GM23338 (cell line): ENCODE data around the gene CYP27A1. TPM values are rescaled to one million over a fixed set of nuclear protein-coding genes. Genes with fewer than 3 reads are reported as not detected.
A peak's percentile ranks its signal among the peaks of the same experiment; 100 is the strongest.

Source experiments
- ATAC-seq: fragments of 200-7000 bp; cut with Tn5 transposase; 3 replicates; pipeline ENCODE4 v1.9.1; 2020
- DNase-seq: peaks from one replicate; pipeline ENCODE4 v3.0.0-alpha.2; 2015; ENCODE audit warnings: low spot score
- H2AFZ ChIP-seq: fragments of 200-600 bp; sonication (generic); 2 replicates; pipeline ENCODE4 v1.8.0; 2016; ENCODE audit warnings: antibody characterized with exemption, mild to moderate bottlenecking, moderate library complexity
- H3F3A ChIP-seq: fragments of 200-600 bp; sonication (generic); replicated peaks from 2 replicates; pipeline ENCODE4 v1.8.0; 2017; ENCODE audit warnings: antibody characterized with exemption, mixed run types, low read depth
- H3K27ac ChIP-seq: fragments of 200-600 bp; sonication (generic); 2 replicates; pipeline ENCODE4 v1.6.1; 2016; ENCODE audit warnings: low read depth
- H3K27me3 ChIP-seq: fragments of 200-600 bp; sonication (generic); 2 replicates; pipeline ENCODE4 v1.8.0; 2016; ENCODE audit warnings: mild to moderate bottlenecking, mixed run types, moderate library complexity; ENCODE audit not compliant: insufficient read depth
- H3K36me3 ChIP-seq: fragments of 200-600 bp; sonication (generic); 2 replicates; pipeline ENCODE4 v1.8.0; 2016; ENCODE audit warnings: mild to moderate bottlenecking; ENCODE audit not compliant: insufficient read depth
- H3K4me1 ChIP-seq: fragments of 200-600 bp; sonication (generic); 2 replicates; pipeline ENCODE4 v1.8.0; 2016; ENCODE audit warnings: mild to moderate bottlenecking, moderate library complexity; ENCODE audit not compliant: insufficient read depth
- H3K4me2 ChIP-seq: fragments of 200-600 bp; sonication (generic); 2 replicates; pipeline ENCODE4 v1.7.1; 2017; ENCODE audit warnings: mixed run types
- H3K4me3 ChIP-seq: fragments of 200-600 bp; sonication (generic); 2 replicates; pipeline ENCODE4 v1.6.1; 2016; ENCODE audit warnings: mixed run types
- H3K79me2 ChIP-seq: fragments of 200-600 bp; sonication (generic); replicated peaks from 2 replicates; pipeline ENCODE4 v1.8.0; 2017; ENCODE audit warnings: mild to moderate bottlenecking; ENCODE audit not compliant: insufficient read depth
- H3K9me2 ChIP-seq: fragments of 200-600 bp; sonication (generic); 2 replicates; pipeline ENCODE4 v1.8.0; 2017; ENCODE audit not compliant: insufficient read depth
- H4K20me1 ChIP-seq: fragments of 200-600 bp; sonication (generic); replicated peaks from 2 replicates; pipeline ENCODE4 v1.8.0; 2017; ENCODE audit warnings: mild to moderate bottlenecking; ENCODE audit not compliant: insufficient read depth
- H3K27ac Mint-ChIP-seq: 2 replicates; pipeline ENCODE4 v1.8.0; 2020; ENCODE audit warnings: inconsistent platforms, mild to moderate bottlenecking, moderate library complexity, mixed read lengths
- H3K27me3 Mint-ChIP-seq: 3 replicates; pipeline ENCODE4 v1.8.0; 2022; ENCODE audit warnings: low read depth, mild to moderate bottlenecking, moderate library complexity, mixed read lengths, inconsistent platforms; ENCODE audit not compliant: insufficient read depth, poor library complexity
- H3K36me3 Mint-ChIP-seq: 3 replicates; pipeline ENCODE4 v1.8.0; 2021; ENCODE audit warnings: low read depth, mild to moderate bottlenecking, inconsistent platforms, moderate library complexity, mixed read lengths
- H3K4me1 Mint-ChIP-seq: 3 replicates; pipeline ENCODE4 v1.8.0; 2020; ENCODE audit warnings: mild to moderate bottlenecking, inconsistent platforms, mixed read lengths
- H3K4me3 Mint-ChIP-seq: 3 replicates; pipeline ENCODE4 v1.8.0; 2021; ENCODE audit warnings: moderate library complexity, mild to moderate bottlenecking, inconsistent platforms, mixed read lengths
- H3K9me3 Mint-ChIP-seq: 3 replicates; pipeline ENCODE4 v1.8.0; 2020; ENCODE audit warnings: moderate library complexity, mild to moderate bottlenecking, inconsistent platforms, mixed read lengths
- CREB1 ChIP-seq: fragments of 250-450 bp; sonication (Bioruptor Pico); IDR thresholded peaks from 2 replicates; pipeline ENCODE4 v1.5.0; 2020; ENCODE audit warnings: low read depth, mild to moderate bottlenecking, moderate library complexity
- EZH2 ChIP-seq: fragments of 200-600 bp; sonication (generic); IDR thresholded peaks from one replicate; pipeline ENCODE4 v1.8.0; 2017; ENCODE audit warnings: antibody characterized with exemption, mild to moderate bottlenecking, low read depth; ENCODE audit not compliant: unreplicated experiment
- JUNB ChIP-seq: IDR thresholded peaks from one replicate; pipeline ENCODE4 v1.6.1; 2016; ENCODE audit warnings: antibody characterized with exemption; ENCODE audit not compliant: unreplicated experiment
- NANOG ChIP-seq: IDR thresholded peaks from 2 replicates; pipeline ENCODE4 v1.6.1; 2016; ENCODE audit warnings: antibody characterized with exemption, borderline replicate concordance
- POLR2AphosphoS5 ChIP-seq: IDR thresholded peaks from 2 replicates; pipeline ENCODE4 v1.6.1; 2016; ENCODE audit warnings: antibody characterized with exemption, low read depth
- STAT1 ChIP-seq: IDR thresholded peaks from one replicate; pipeline ENCODE4 v1.6.1; 2016; ENCODE audit warnings: antibody characterized with exemption; ENCODE audit not compliant: unreplicated experiment
- ZNF114 ChIP-seq: fragments of 250-450 bp; sonication (Bioruptor Pico); IDR thresholded peaks from 2 replicates; pipeline ENCODE4 v1.5.0; 2020; ENCODE audit warnings: mild to moderate bottlenecking, moderate library complexity
- ZNF331 ChIP-seq: fragments of 250-450 bp; sonication (Bioruptor Pico); IDR thresholded peaks from 2 replicates; pipeline ENCODE4 v1.5.0; 2020; ENCODE audit warnings: low read depth, mild to moderate bottlenecking, moderate library complexity
- polyA plus RNA-seq: library from polyadenylated mRNA; unstranded; fragments of >200 nt; fragmentation: Nextera tagmentation; extraction: Ambion mirVana; gene quantifications from 2 replicates; pipeline ENCODE4 v1.2.1, GENCODE V29; 2016
- total RNA-seq: library from RNA; depleted of rRNA; stranded (reverse); fragments of >200 nt; shearing (Covaris generic); gene quantifications from 2 replicates; pipeline ENCODE4 v1.2.3, GENCODE V29; 2014
- TF ChIP-seq, protein P1 (sequence below): IDR thresholded peaks from one replicate; pipeline ENCODE4 v1.6.1; 2018; ENCODE audit warnings: antibody characterized with exemption; ENCODE audit not compliant: unreplicated experiment
- TF ChIP-seq, protein P2 (sequence below): IDR thresholded peaks from 2 replicates; pipeline ENCODE4 v1.6.1; 2016; ENCODE audit warnings: antibody characterized with exemption
- TF ChIP-seq, protein P3 (sequence below), 2 experiments: fragments of 200-600 bp in 1 of 2; sonication (generic) in 1 of 2; conservative IDR thresholded peaks; 2 replicates each; pipeline versions ENCODE4 v1.5.1 to v1.6.1; 2016 to 2017; ENCODE audit warnings: antibody characterized with exemption in 2 of 2, low read depth in 2 of 2, mild to moderate bottlenecking in 2 of 2, moderate library complexity in 1 of 2

Gene CYP27A1
- total and polyA plus RNA-seq, 2 experiments from 2014 or later: 2.2 to 6.9 TPM

DNA sequence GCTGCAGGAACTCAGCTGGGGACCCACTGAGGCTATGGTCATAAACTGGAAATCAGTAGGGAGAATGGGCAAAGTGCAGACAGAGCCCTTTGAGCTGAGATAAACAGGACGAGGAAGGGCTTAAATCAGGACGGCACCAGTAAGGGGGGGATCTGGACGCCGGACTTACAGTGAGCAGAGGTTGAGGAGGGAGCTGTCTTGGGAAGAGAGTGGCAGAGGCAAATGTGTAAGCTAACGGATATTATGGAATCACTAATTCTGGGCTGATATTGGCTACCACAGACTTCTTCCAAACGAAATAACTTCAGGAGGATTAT is 539 bp downstream of the CYP27A1 start:
- H3K9me2 ChIP-seq: no peaks in the 10 kb centered on the region
- H3K4me1 ChIP-seq: no peaks in the 10 kb centered on the region
- H3K27ac ChIP-seq: no peak overlapping the region
- Mint-ChIP-seq H3K36me3 (peaks cover 3% of the 10 kb centered on the region; the same call in 2 of the 3 replicates), H3K4me1 (peaks cover 13% of the 10 kb centered on the region), H3K4me3 (peak overlapping the region; percentile 81), H3K9me3 (peaks cover 5% of the 10 kb centered on the region), H3K27me3 (peaks cover 28% of the 10 kb centered on the region), H3K27ac (no peak overlapping the region)
- peak overlapping the region; percentile 97 for H2AFZ ChIP-seq
- DNase-seq (peak; percentile 25), ATAC-seq (peak; percentile 31)
- no peaks in the 10 kb centered on the region for H3K79me2 ChIP-seq
- H3K4me2 ChIP-seq: peak overlapping the region; percentile 98
- H3K27me3 ChIP-seq: peaks cover 55% of the 10 kb centered on the region
- no peaks in the 10 kb centered on the region for H3K36me3 ChIP-seq
- no peak for TF ChIP-seq JUNB
- TF ChIP-seq CREB1: no peak
- TF ChIP-seq, protein P1, sequence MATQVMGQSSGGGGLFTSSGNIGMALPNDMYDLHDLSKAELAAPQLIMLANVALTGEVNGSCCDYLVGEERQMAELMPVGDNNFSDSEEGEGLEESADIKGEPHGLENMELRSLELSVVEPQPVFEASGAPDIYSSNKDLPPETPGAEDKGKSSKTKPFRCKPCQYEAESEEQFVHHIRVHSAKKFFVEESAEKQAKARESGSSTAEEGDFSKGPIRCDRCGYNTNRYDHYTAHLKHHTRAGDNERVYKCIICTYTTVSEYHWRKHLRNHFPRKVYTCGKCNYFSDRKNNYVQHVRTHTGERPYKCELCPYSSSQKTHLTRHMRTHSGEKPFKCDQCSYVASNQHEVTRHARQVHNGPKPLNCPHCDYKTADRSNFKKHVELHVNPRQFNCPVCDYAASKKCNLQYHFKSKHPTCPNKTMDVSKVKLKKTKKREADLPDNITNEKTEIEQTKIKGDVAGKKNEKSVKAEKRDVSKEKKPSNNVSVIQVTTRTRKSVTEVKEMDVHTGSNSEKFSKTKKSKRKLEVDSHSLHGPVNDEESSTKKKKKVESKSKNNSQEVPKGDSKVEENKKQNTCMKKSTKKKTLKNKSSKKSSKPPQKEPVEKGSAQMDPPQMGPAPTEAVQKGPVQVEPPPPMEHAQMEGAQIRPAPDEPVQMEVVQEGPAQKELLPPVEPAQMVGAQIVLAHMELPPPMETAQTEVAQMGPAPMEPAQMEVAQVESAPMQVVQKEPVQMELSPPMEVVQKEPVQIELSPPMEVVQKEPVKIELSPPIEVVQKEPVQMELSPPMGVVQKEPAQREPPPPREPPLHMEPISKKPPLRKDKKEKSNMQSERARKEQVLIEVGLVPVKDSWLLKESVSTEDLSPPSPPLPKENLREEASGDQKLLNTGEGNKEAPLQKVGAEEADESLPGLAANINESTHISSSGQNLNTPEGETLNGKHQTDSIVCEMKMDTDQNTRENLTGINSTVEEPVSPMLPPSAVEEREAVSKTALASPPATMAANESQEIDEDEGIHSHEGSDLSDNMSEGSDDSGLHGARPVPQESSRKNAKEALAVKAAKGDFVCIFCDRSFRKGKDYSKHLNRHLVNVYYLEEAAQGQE: no peak
- no peak for TF ChIP-seq ZNF114
- TF ChIP-seq EZH2: peak; percentile 8
- H3K4me3 ChIP-seq: peak overlapping the region; percentile 81
- peaks cover 5% of the 10 kb centered on the region for H4K20me1 ChIP-seq
- 0 out of 2 replicates have a peak, but pooled peaks cover 3% of the 10 kb centered on the region for H3F3A ChIP-seq

DNA sequence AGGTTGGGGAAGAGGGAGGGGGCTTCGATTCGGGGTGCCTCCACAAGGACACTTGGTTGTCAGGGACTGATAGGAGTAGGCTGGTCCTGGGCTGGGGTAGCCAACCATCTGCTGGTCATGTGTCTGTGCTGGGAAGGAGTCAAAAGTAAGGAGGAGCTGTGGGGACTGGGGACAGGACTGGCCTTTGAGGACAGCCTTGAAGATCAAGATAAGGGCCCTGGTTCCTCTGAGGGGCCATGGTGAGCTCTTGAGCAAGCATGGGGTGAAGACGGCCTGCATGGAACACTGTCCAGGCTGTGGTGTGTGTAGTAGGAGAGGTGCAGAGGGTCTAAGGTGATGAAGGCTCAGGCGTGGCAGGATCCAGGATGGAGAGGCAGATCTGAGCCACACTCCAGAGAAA is 1.7 kb downstream of the CYP27A1 start:
- no peak overlapping the region for H2AFZ ChIP-seq
- Mint-ChIP-seq H3K9me3 (no peaks in the 10 kb centered on the region; the same call in 2 of the 3 replicates), H3K27ac (no peak overlapping the region), H3K4me3 (no peak overlapping the region), H3K4me1 (peaks cover 13% of the 10 kb centered on the region), H3K27me3 (peaks cover 28% of the 10 kb centered on the region), H3K36me3 (no peaks in the 10 kb centered on the region)
- no peaks in the 10 kb centered on the region for H3K4me1 ChIP-seq
- H3K4me3 ChIP-seq: no peak overlapping the region
- H3K9me2 ChIP-seq: no peaks in the 10 kb centered on the region
- ATAC-seq (no peak), DNase-seq (no peak)
- no peak overlapping the region for H3K4me2 ChIP-seq
- no peaks in the 10 kb centered on the region for H3K79me2 ChIP-seq
- no peaks in the 10 kb centered on the region for H3K36me3 ChIP-seq
- peaks cover 55% of the 10 kb centered on the region for H3K27me3 ChIP-seq
- 0 out of 2 replicates have a peak, but pooled peaks cover 3% of the 10 kb centered on the region for H3F3A ChIP-seq
- peaks cover 5% of the 10 kb centered on the region for H4K20me1 ChIP-seq
- no peak overlapping the region for H3K27ac ChIP-seq
- TF ChIP-seq POLR2AphosphoS5 (no peak), EZH2 (no peak), ZNF114 (no peak), NANOG (no peak), CREB1 (no peak), ZNF331 (CRISPR knock-in tag) (no peak), STAT1 (no peak), JUNB (no peak)
- TF ChIP-seq, protein P2, sequence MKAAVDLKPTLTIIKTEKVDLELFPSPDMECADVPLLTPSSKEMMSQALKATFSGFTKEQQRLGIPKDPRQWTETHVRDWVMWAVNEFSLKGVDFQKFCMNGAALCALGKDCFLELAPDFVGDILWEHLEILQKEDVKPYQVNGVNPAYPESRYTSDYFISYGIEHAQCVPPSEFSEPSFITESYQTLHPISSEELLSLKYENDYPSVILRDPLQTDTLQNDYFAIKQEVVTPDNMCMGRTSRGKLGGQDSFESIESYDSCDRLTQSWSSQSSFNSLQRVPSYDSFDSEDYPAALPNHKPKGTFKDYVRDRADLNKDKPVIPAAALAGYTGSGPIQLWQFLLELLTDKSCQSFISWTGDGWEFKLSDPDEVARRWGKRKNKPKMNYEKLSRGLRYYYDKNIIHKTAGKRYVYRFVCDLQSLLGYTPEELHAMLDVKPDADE: no peak
- TF ChIP-seq, protein P1: no peak
- TF ChIP-seq, protein P3, sequence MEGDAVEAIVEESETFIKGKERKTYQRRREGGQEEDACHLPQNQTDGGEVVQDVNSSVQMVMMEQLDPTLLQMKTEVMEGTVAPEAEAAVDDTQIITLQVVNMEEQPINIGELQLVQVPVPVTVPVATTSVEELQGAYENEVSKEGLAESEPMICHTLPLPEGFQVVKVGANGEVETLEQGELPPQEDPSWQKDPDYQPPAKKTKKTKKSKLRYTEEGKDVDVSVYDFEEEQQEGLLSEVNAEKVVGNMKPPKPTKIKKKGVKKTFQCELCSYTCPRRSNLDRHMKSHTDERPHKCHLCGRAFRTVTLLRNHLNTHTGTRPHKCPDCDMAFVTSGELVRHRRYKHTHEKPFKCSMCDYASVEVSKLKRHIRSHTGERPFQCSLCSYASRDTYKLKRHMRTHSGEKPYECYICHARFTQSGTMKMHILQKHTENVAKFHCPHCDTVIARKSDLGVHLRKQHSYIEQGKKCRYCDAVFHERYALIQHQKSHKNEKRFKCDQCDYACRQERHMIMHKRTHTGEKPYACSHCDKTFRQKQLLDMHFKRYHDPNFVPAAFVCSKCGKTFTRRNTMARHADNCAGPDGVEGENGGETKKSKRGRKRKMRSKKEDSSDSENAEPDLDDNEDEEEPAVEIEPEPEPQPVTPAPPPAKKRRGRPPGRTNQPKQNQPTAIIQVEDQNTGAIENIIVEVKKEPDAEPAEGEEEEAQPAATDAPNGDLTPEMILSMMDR (conservative IDR thresholded peaks at IDR 0.05; ENCODE audit: low read depth in 2 of 2): no peak
